ENCODE results near the gene MPPED1. TPM values are rescaled to one million over a fixed set of nuclear protein-coding genes. Genes with fewer than 3 reads are reported as not detected.

MPPED1 gene
- total and polyA plus RNA-seq, 12 donors: 0.01 TPM; not detected in 11

GRCh38 chr22:43554259-43554636 is 142.4 kb downstream of the MPPED1 start:
- WGBS, 2 donors: 76 to 96% methylated on average over 6 of the region's 6 CpGs

GRCh38 chr22:43554694-43555365 is 143.0 kb downstream of the MPPED1 start:
- DNase-seq (no peak), ATAC-seq (no peak)
- H3K9me3 ChIP-seq: peaks cover 0 to 30% (median 0%) of the 10 kb centered on the region in 11 donors
- intact Hi-C loops (cut with DNase I): no loop called here
- 91% methylated on average over 17 of the region's 17 CpGs for WGBS, 2 donors
- H3K36me3 ChIP-seq: no peaks in the 10 kb centered on the region
- H3K4me3 ChIP-seq: no peak overlapping the region
- no peaks in the 10 kb centered on the region for H3K27me3 ChIP-seq
- no peak for TF ChIP-seq CTCF (IDR thresholded peaks at IDR 0.05)
- H3K27ac ChIP-seq: no peak overlapping the region
- no peaks in the 10 kb centered on the region for H3K4me1 ChIP-seq

More at GRCh38 chr22:43554259-43554636, 142.4 kb downstream of the MPPED1 start:
- H3K4me3 ChIP-seq: no peak overlapping the region
- no peaks in the 10 kb centered on the region for H3K36me3 ChIP-seq
- peaks cover 0 to 25% (median 0%) of the 10 kb centered on the region in 11 donors for H3K9me3 ChIP-seq
- intact Hi-C loops (cut with DNase I): no loop called here
- TF ChIP-seq CTCF (IDR thresholded peaks at IDR 0.05): no peak
- DNase-seq (no peak), ATAC-seq (no peak)
- H3K27ac ChIP-seq: no peak overlapping the region
- no peaks in the 10 kb centered on the region for H3K27me3 ChIP-seq
- H3K4me1 ChIP-seq: no peaks in the 10 kb centered on the region

DNA sequence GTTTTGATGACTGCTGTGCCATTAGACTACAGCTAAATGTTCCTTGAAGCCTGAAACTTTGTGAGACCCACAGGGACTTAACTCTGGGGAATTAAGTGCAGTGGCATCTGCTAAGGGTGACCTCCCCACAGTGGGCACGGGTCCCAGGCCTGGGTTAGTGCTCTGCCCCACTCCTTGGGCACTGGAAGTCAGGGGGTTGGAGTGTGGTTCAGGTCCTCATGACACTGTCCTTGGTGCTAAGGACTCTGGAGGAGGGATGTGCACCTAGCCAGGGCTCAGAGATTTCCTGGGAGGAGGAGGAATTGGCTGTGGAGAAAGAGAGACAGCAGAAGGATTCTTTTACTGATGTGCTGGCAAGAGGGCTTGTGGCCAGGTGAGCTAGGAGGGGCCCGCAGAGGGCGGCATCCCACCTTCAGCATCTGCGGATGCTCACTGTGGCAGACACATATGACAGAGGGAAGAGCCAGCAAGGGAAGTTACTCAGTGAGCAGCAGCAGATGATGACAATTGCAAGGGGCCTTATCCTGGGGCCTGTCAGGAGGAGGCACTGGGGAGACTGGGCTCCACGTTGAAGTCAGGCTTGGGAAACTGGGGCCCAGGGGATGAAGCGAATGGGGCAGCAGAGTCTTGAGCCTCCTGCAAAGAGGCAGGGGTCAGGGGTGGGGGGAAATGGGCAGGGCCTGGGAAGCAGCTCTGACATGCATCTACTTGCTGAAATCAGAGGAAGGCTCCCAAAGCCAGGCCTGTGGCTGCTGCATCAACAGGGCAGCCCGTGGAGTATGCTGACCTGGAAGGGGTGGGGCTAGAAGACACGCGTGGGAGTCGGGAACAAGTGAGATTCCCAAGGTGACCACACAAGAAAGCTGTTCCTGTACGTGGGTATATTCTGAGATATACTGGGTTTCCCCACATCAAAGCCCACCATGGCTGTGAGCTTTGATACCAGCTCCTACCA is 144.0 kb downstream of the MPPED1 start:
- no peaks in the 10 kb centered on the region for H3K4me1 ChIP-seq
- DNase-seq (no peak), ATAC-seq (no peak)
- H3K9me3 ChIP-seq: peaks cover 0 to 30% (median 0%) of the 10 kb centered on the region in 11 donors
- no peak overlapping the region for H3K4me3 ChIP-seq
- no peaks in the 10 kb centered on the region for H3K36me3 ChIP-seq
- peaks cover 0 to 7% (median 0%) of the 10 kb centered on the region in 7 donors for H3K27me3 ChIP-seq
- no peak overlapping the region for H3K27ac ChIP-seq
- intact Hi-C loops (cut with DNase I): no loop called here
- WGBS, 2 donors: 60 to 72% methylated on average over 11 of the region's 11 CpGs
- TF ChIP-seq CTCF (IDR thresholded peaks at IDR 0.05): no peak

Other genes with a start within 250 kb of the MPPED1 start
- 10 to 100 TPM in 4 of 10 donors, 1 to 10 TPM in 6; 8.0 to 18.9 (median 9.6) TPM for gene TTLL12, start 224.9 kb upstream of the MPPED1 start, total RNA-seq
- gene TTLL12, start 224.9 kb upstream of the MPPED1 start, polyA plus RNA-seq: 10 to 100 TPM in 1 of 2 donors, 1 to 10 TPM in 1; 8.1 to 16.7 TPM
- under 1 TPM in 9 of 10 donors, not detected in 1; 0.05 to 0.60 (median 0.23) TPM for gene SCUBE1, start 68.6 kb upstream of the MPPED1 start, total RNA-seq
- under 1 TPM; 0.01 to 0.07 TPM for gene SCUBE1, start 68.6 kb upstream of the MPPED1 start, polyA plus RNA-seq

Data from heart right ventricle (tissue), 16 donors.